ENCODE data around the gene PJA1.

DNA sequence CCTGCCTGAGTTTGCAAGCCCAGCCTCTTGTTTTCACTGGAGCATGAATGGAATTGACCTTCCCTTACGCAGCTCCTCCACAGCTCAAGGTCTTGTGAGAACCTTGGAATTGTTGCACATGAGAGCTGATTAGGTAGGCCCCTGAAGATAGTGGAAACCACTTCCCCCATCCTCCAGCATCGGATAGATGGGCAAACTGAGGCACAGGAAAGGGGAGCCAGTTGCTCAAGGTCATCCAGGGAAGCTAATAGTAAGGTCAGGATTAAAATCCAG is 27.2 kb downstream of the PJA1 start:
- TF ChIP-seq CTCF (IDR thresholded peaks at IDR 0.05) (no peak), EHMT2 (IDR thresholded peaks at IDR 0.05; ENCODE audit: low read depth) (no peak)
